ENCODE measurements around the gene EPN3.

EPN3 gene

GRCh38 chr17:50583641-50584040 is 51.1 kb downstream of the EPN3 start:
- Histone ChIP-seq H3K9me3 (ENCODE audit: control insufficient read depth, low read length) (no peaks in the 10 kb centered on the region), H3K4me3 (ENCODE audit: low read depth, low read length) (no peak overlapping the region), H2AFZ (no peak overlapping the region), H3K79me2 (no peaks in the 10 kb centered on the region), H3K4me2 (ENCODE audit: low read length) (no peak overlapping the region), H3K36me3 (ENCODE audit: control insufficient read depth, insufficient read depth, low read length) (no peaks in the 10 kb centered on the region), H3K9ac (no peak overlapping the region), H3K27ac (no peak overlapping the region), H3K27me3 (ENCODE audit: control insufficient read depth, insufficient read depth, low read length) (no peaks in the 10 kb centered on the region), H3K4me1 (peaks cover 2% of the 10 kb centered on the region)
- TF ChIP-seq CTCF (IDR thresholded peaks at IDR 0.05), result no peak

GRCh38 chr17:50584116-50584515 is 51.6 kb downstream of the EPN3 start:
- H2AFZ ChIP-seq, result no peak overlapping the region
- no peaks in the 10 kb centered on the region for H3K27me3 ChIP-seq (ENCODE audit: control insufficient read depth, insufficient read depth, low read length)
- no peaks in the 10 kb centered on the region for H3K79me2 ChIP-seq
- peaks cover 7% of the 10 kb centered on the region for H3K4me1 ChIP-seq
- no peak overlapping the region for H3K9ac ChIP-seq
- TF ChIP-seq CTCF (IDR thresholded peaks at IDR 0.05), result no peak
- H3K27ac ChIP-seq, result no peak overlapping the region
- H3K36me3 ChIP-seq (ENCODE audit: control insufficient read depth, insufficient read depth, low read length), result no peaks in the 10 kb centered on the region
- H3K4me3 ChIP-seq (ENCODE audit: low read depth, low read length), result no peak overlapping the region
- no peak overlapping the region for H3K4me2 ChIP-seq (ENCODE audit: low read length)
- no peaks in the 10 kb centered on the region for H3K9me3 ChIP-seq (ENCODE audit: control insufficient read depth, low read length)

GRCh38 chr17:50584749-50585148 is 52.2 kb downstream of the EPN3 start:
- Histone ChIP-seq H3K4me2 (ENCODE audit: low read length) (no peak overlapping the region), H3K36me3 (ENCODE audit: control insufficient read depth, insufficient read depth, low read length) (no peaks in the 10 kb centered on the region), H3K9me3 (ENCODE audit: control insufficient read depth, low read length) (no peaks in the 10 kb centered on the region), H3K27me3 (ENCODE audit: control insufficient read depth, insufficient read depth, low read length) (no peaks in the 10 kb centered on the region), H3K9ac (no peak overlapping the region), H3K27ac (no peak overlapping the region), H3K4me3 (ENCODE audit: low read depth, low read length) (no peak overlapping the region), H2AFZ (no peak overlapping the region), H3K79me2 (no peaks in the 10 kb centered on the region), H3K4me1 (peaks cover 11% of the 10 kb centered on the region)
- TF ChIP-seq CTCF (IDR thresholded peaks at IDR 0.05), result no peak

GRCh38 chr17:50585346-50585745 is 52.8 kb downstream of the EPN3 start:
- no peak overlapping the region for H3K4me2 ChIP-seq (ENCODE audit: low read length)
- no peak overlapping the region for H3K27ac ChIP-seq
- H3K4me1 ChIP-seq, result peaks cover 11% of the 10 kb centered on the region
- no peak overlapping the region for H2AFZ ChIP-seq
- no peaks in the 10 kb centered on the region for H3K79me2 ChIP-seq
- no peaks in the 10 kb centered on the region for H3K36me3 ChIP-seq (ENCODE audit: control insufficient read depth, insufficient read depth, low read length)
- TF ChIP-seq CTCF (IDR thresholded peaks at IDR 0.05), result no peak
- no peak overlapping the region for H3K4me3 ChIP-seq (ENCODE audit: low read depth, low read length)
- no peaks in the 10 kb centered on the region for H3K9me3 ChIP-seq (ENCODE audit: control insufficient read depth, low read length)
- H3K9ac ChIP-seq, result no peak overlapping the region
- no peaks in the 10 kb centered on the region for H3K27me3 ChIP-seq (ENCODE audit: control insufficient read depth, insufficient read depth, low read length)

- Histone ChIP-seq H3K79me2 (no peaks in the 10 kb centered on the region), H3K27me3 (ENCODE audit: control insufficient read depth, insufficient read depth, low read length) (no peaks in the 10 kb centered on the region), H3K4me3 (ENCODE audit: low read depth, low read length) (no peak overlapping the region), H3K9ac (no peak overlapping the region), H3K4me1 (peaks cover 11% of the 10 kb centered on the region), H3K4me2 (ENCODE audit: low read length) (no peak overlapping the region), H3K36me3 (ENCODE audit: control insufficient read depth, insufficient read depth, low read length) (no peaks in the 10 kb centered on the region), H3K9me3 (ENCODE audit: control insufficient read depth, low read length) (no peaks in the 10 kb centered on the region), H2AFZ (no peak overlapping the region), H3K27ac (no peak overlapping the region)
- no peak for TF ChIP-seq CTCF (IDR thresholded peaks at IDR 0.05)
Measured at GRCh38 chr17:50585891-50586290, 53.4 kb downstream of the EPN3 start.

All from parathyroid adenoma (tissue), 2 donors.